Transverse colon (tissue), 4 donors: ENCODE data around the gene B9D1. TPM values are rescaled to one million over a fixed set of nuclear protein-coding genes. Genes with fewer than 3 reads are reported as not detected.

Source experiments
- DNase-seq: peaks from one replicate; pipeline ENCODE4 v3.0.0-alpha.2; 2019
- H3K27ac ChIP-seq, 4 donors: fragments of 200-600 bp; sonication (generic); 2 replicates each; pipeline ENCODE4 v1.5.1; 2016 to 2018; ENCODE audit warnings: inconsistent platforms in 4 of 4
- H3K27me3 ChIP-seq: fragments of 200-600 bp; sonication (generic); 2 replicates; pipeline ENCODE4 v1.5.1; 2017; ENCODE audit warnings: inconsistent platforms
- H3K36me3 ChIP-seq, 4 donors: fragments of 200-600 bp; sonication (generic); 2 replicates each; pipeline ENCODE4 v1.5.1; 2017 to 2019; ENCODE audit warnings: inconsistent platforms in 4 of 4
- H3K4me1 ChIP-seq, 4 donors: fragments of 200-600 bp; sonication (generic); 2 replicates each; pipeline ENCODE4 v1.5.1; 2017 to 2020; ENCODE audit warnings: inconsistent platforms in 4 of 4
- H3K4me3 ChIP-seq, 4 donors: fragments of 200-600 bp; sonication (generic); 1 replicate in 1 of 4; 2 replicates in 3 of 4; pipeline versions ENCODE4 v1.5.1 to v1.6.1; 2017 to 2019; ENCODE audit warnings: inconsistent platforms in 4 of 4
- H3K9me3 ChIP-seq, 2 donors: fragments of 200-600 bp; sonication (generic); 2 replicates each; pipeline ENCODE4 v1.5.1; 2017 to 2019; ENCODE audit warnings: inconsistent platforms in 2 of 2
- EP300 ChIP-seq: sonication (generic); formaldehyde crosslinking; IDR thresholded peaks from one replicate; pipeline ENCODE4 v1.6.1; 2017; ENCODE audit warnings: antibody characterized with exemption, low read depth
- POLR2A ChIP-seq: fragments of 450-650 bp; IDR thresholded peaks from one replicate; pipeline ENCODE4 v1.6.1; 2016; ENCODE audit warnings: antibody characterized with exemption, mild to moderate bottlenecking, moderate library complexity
- POLR2AphosphoS5 ChIP-seq, 3 donors: sonication (generic); formaldehyde crosslinking; IDR thresholded peaks; one replicate each; pipeline ENCODE4 v1.6.1; 2016; ENCODE audit warnings: antibody characterized with exemption in 3 of 3
- WGBS, 2 donors: methylation state at CpG; one replicate each; pipeline ENCODE4 v1.1.5; 2018; ENCODE audit warnings: low coverage in 1 of 2; 5-methylcytosine and 5-hydroxymethylcytosine counted together
- in situ Hi-C, 4 donors: fragments of 200-750 bp; cut with MboI; loops; one replicate each; pipeline versions ENCODE4 v1.15.0 to v1.15.1; 2017; ENCODE audit warnings: low sequenced_read_pairs in 3 of 4, low pct_ligation_motif_present in 1 of 4, low pct_unique_long_range_greater_than_20kb in 1 of 4
- intact Hi-C: fragments of 100-400 bp; cut with DNase I; formaldehyde crosslinking; loops from one replicate; pipeline ENCODE4 v1.15.1; 2023; ENCODE audit warnings: low total_unique reads
- total RNA-seq, 4 donors: library from RNA; depleted of rRNA; stranded (reverse); fragments of >200 nt; gene quantifications; one replicate each; pipeline ENCODE4 v1.1.0, GENCODE V29; 2016
- TF ChIP-seq, protein P1 (sequence below), 5 experiments: fragments of 200-600 bp in 3 of 5; fragments of 450-650 bp in 2 of 5; sonication (generic) in 3 of 5; IDR thresholded peaks; 1 replicate in 2 of 5; 2 replicates in 3 of 5; pipeline ENCODE4 v1.5.1; 2016 to 2017; ENCODE audit warnings: antibody characterized with exemption in 5 of 5, inconsistent platforms in 3 of 5, mild to moderate bottlenecking in 2 of 5, moderate library complexity in 1 of 5

The B9D1 gene
- total RNA-seq, 4 donors from 2014 or later = 6.0 to 17.6 (median 9.5) TPM

DNA sequence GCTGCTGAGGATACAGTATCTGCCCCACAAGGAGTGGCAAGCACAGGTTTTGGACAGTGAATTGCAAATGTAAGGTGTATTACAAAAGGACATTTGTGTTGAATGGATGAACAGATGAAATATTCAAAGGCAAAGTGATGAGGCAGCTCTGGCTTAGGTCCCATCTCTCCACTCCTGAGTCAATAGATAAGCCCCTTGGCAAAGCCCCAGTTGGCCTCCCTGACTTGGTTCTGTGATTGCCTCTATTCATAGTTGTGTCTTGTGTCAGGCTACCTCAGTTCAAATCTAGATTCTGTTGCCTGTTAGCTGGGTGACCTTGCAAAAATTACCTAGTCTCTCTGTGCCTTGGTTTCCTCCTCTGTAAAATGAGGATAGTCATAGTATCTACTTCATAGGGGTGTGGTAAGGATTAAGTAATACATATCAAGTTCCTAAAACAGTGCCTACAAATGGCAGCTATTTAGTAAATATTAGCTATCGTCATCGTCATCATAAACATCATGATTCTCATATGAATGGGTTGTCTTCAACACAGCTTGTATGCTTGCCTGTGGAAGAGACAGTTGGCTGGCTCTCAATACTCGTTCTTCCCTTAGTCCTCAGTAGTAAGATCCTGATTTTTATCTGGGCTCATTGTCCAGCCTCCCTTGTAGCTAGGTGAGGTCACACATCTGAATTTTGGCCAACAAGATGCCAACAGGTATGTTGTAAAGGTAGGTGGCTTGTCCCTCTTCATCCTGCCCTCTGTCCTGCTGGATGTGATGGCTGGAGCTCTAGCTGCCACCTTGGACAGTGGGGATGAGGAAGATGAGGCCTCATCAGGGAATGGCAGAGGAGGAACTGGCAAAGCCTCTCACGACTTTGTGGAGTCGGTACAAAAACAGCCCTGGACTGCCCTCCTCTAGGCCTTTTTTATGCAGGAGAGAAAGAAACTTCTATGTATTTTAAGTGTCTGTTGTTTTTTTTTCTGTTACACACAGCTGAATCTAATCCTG lies 26.6 kb upstream of the B9D1 start:
- Histone ChIP-seq H3K27ac (peak overlapping the region; percentile 84 to 95 (median 90)), H3K4me1 (peaks cover 37 to 54% (median 41%) of the 10 kb centered on the region in 4 donors), H3K4me3 (no peak overlapping the region), H3K27me3 (no peaks in the 10 kb centered on the region), H3K36me3 (no peaks in the 10 kb centered on the region), H3K9me3 (no peaks in the 10 kb centered on the region)
- 62 to 93% methylated on average over 4 to 5 of the region's 5 CpGs for WGBS, 2 donors
- intact Hi-C loops (no loop called here), in situ Hi-C loops (no loop called here)
- TF ChIP-seq EP300 = no peak
- TF ChIP-seq, protein P1, sequence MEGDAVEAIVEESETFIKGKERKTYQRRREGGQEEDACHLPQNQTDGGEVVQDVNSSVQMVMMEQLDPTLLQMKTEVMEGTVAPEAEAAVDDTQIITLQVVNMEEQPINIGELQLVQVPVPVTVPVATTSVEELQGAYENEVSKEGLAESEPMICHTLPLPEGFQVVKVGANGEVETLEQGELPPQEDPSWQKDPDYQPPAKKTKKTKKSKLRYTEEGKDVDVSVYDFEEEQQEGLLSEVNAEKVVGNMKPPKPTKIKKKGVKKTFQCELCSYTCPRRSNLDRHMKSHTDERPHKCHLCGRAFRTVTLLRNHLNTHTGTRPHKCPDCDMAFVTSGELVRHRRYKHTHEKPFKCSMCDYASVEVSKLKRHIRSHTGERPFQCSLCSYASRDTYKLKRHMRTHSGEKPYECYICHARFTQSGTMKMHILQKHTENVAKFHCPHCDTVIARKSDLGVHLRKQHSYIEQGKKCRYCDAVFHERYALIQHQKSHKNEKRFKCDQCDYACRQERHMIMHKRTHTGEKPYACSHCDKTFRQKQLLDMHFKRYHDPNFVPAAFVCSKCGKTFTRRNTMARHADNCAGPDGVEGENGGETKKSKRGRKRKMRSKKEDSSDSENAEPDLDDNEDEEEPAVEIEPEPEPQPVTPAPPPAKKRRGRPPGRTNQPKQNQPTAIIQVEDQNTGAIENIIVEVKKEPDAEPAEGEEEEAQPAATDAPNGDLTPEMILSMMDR (IDR thresholded peaks at IDR 0.05) = no peak
- peak; percentile 6 for DNase-seq

DNA sequence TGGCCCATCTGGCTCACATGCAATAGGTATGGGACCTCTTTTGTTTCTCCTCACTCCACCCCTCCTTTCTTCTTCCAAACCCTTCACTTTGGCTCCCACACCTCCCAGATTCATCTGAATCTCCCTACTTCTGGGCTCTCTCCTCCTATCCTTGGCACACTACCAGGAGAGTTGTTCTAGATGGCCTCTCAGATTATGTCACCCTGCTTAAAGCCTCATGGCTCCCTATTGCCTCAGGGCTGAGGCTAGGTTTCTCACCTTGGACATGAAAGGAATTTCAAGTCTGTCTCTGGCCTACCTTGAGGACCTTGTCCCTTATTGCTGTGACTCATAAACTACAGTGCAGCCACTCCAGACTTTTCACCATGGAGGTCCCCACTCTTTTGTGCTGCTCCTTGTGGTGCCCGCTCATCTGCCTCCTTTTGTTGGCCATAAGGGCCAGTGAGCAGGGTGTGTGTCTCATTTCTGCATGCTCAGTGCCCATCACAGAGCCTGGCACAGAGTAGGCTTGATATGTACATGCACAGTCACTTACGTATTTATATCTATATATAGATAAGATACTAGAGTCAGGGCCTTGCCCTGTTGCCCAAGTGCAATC lies 25.5 kb upstream of the B9D1 start:
- no peak for DNase-seq
- H3K4me1 ChIP-seq = peaks cover 41 to 65% (median 48%) of the 10 kb centered on the region in 4 donors
- H3K4me3 ChIP-seq = no peak overlapping the region
- peak overlapping the region; percentile 84 to 95 (median 90) for H3K27ac ChIP-seq
- H3K27me3 ChIP-seq = no peaks in the 10 kb centered on the region
- no peaks in the 10 kb centered on the region for H3K36me3 ChIP-seq
- H3K9me3 ChIP-seq = no peaks in the 10 kb centered on the region
- intact Hi-C loops = no loop called here
- TF ChIP-seq POLR2A (no peak), EP300 (no peak), POLR2AphosphoS5 (IDR thresholded peaks at IDR 0.05) (no peak)
- TF ChIP-seq, protein P1 (IDR thresholded peaks at IDR 0.05) = no peak
- WGBS, 2 donors = 90% methylated on average over 2 of the region's 2 CpGs; no CpG with 5 or more reads in 1 of the 2 donors
- in situ Hi-C loops = no loop called here

DNA sequence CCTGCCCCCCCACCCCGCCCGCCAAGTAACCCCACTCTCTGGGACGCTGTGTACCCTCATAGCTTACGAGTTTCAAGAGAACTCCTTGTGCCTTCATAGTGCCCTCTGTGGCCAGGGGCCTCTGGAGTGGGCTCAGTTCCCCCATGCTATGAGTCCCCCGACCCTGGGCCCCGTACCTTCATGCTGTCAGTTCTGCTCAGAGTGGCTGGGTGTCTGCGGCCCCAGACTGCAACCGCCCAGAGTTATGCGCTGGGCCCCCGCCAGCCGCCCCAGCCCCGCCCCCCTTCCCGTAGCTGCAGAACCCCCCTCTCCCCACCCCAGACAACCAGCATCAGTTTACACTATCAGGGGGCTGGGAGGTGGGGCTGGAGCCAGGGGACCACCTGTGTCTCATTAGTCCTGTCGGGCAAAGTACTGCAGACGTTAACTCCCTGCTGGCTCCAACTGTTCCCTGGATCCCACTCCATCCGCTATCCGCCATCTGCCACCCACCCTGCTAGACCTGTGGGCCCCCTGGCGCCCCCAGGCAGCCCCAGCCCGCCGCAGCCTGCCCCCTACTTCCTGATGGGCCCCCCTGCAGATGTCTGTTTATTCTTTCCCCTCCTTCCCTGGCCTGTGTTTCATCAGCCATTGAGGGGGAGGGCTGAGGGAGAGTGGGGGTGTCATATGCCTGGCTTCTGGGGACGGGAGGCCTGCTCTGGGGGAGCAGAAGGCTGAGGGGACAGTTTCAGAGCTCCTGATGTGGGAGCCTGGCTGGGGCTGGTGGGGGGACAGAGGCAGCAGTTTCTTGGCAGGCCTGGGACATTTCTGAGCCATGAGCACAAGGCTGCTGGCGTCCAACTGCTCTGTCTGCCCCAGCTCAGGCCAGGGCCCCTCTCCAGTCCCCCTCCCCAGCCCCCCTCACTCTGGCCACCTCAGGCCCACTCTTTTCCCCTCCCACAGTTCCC lies 24.7 kb upstream of the B9D1 start, which contains the start of gene MFAP4:
MFAP4 (minus strand) TSS at position 217 of the 947 bp plus-strand sequence; CDS start at position 182, 35 bp downstream.
- peak; percentile 86 for TF ChIP-seq EP300
- TF ChIP-seq POLR2AphosphoS5 (IDR thresholded peaks at IDR 0.05) = peak; percentile 16 to 66 (median 20)
- TF ChIP-seq POLR2A = no peak
- TF ChIP-seq, protein P1 (IDR thresholded peaks at IDR 0.05) = no peak
- in situ Hi-C loops (no loop called here), intact Hi-C loops (no loop called here)
- H3K27me3 ChIP-seq = no peaks in the 10 kb centered on the region
- H3K36me3 ChIP-seq = peaks cover 0 to 5% (median 0%) of the 10 kb centered on the region in 4 donors
- H3K9me3 ChIP-seq = no peaks in the 10 kb centered on the region
- DNase-seq = peak; percentile 60
- 39% methylated on average over 14 of the region's 22 CpGs; no CpG with 5 or more reads in 1 of the 2 donors for WGBS, 2 donors
- H3K27ac ChIP-seq = peak within 1 kb of the TSS; percentile 84 to 95 (median 90)
- H3K4me1 ChIP-seq = peaks cover 44 to 71% (median 51%) of the 10 kb centered on the region in 4 donors
- H3K4me3 ChIP-seq = peak within 1 kb of the TSS in 3 of 4 donors; percentile 4 to 34 (median 13)
